ENCODE measurements around the gene GPC5. TPM values are rescaled to one million over a fixed set of nuclear protein-coding genes. Genes with fewer than 3 reads are reported as not detected.
"Not testable (repeated sequence)": the region's sequence is repeated elsewhere in the genome, so short reads cannot be mapped to it uniquely, and the experiment has no call there.

The GPC5 gene
- total and polyA plus RNA-seq, 2 of the 8 experiments (the other 6 are each of a cell fraction or from before 2014, with no cell fraction given) = 0.20 to 0.39 TPM

DNA sequence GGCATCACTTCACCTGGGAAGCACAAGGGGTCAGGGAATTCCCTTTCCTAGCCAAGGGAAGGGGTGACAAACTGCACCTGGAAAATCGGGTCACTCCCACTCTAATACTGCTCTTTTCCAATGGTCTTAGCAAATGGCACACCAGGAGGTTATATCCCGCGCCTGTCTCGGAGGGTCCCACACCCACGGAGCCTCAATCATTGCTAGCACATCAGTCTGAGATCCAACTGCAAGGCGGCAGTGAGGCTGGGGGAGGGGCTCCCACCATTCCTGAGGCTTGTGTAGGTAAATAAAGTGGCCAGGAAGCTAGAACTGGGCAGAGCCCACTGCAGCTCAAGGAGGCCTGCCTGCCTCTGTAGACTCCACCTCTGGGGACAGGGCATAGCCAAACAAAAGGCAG, 1118.5 kb downstream of the GPC5 start:
- not testable (repeated sequence) for H4K5ac ChIP-seq (ENCODE audit: insufficient read length, low read depth, low read length); H2AFZ ChIP-seq (ENCODE audit: low read length)
- CTCF ChIA-PET (ENCODE audit: partially characterized antibody) = interaction anchor here (1.7 kb wide), 1 partner anchor 332 kb away, joined by 4 read pairs; no protein-coding TSS in a partner anchor

DNA sequence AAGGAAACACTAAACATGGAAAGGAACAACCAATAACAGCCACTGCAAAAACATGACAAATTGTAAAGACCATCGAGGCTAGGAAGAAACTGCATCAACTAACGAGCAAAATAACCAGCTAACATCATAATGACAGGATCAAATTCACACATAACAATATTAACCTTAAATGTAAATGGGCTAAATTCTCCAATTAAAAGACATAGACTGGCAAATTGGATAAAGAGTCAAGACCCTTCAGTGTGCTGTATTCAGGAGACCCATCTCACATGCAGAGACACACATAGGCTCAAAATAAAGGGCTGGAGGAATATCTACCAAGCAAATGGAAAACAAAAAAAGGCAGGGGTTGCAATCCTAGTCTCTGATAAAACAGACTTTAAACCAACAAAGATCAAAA, 1120.2 kb downstream of the GPC5 start:
- 95% methylated on average over 2 of the region's 2 CpGs; no CpG with 5 or more reads in 1 of the 2 experiments for WGBS, 2 experiments (ENCODE audit: extremely low coverage in 1 of 2, insufficient coverage in 1 of 2, insufficient read length in 1 of 2, insufficient replicate concordance in 2 of 2, low coverage in 1 of 2, low lambda C conversion rate in 2 of 2, missing lambda C conversion rate in 1 of 2)

More for the DNA sequence above, 1118.5 kb downstream of the GPC5 start:
- H3K4me1 ChIP-seq (replicated peaks in 1 of 4; ENCODE audit: control insufficient read depth in 3 of 4, insufficient read depth in 4 of 4, low read length in 3 of 4); H4K91ac ChIP-seq (replicated peaks; ENCODE audit: insufficient read length, low read length); H4K20me1 ChIP-seq (replicated peaks in 1 of 2; ENCODE audit: control insufficient read depth in 1 of 2, insufficient read depth in 2 of 2, low read length in 2 of 2); H3K23ac ChIP-seq (ENCODE audit: insufficient read length); H2BK5ac ChIP-seq (ENCODE audit: low read depth, low read length); H2AK5ac ChIP-seq (ENCODE audit: low read depth, low read length); H3K79me1 ChIP-seq (ENCODE audit: low read depth, low read length); H2BK12ac ChIP-seq (ENCODE audit: low read depth, low read length); H3K9ac ChIP-seq (replicated peaks in 1 of 4; ENCODE audit: extremely low read depth in 1 of 4, low read depth in 3 of 4, low read length in 3 of 4); H3K4ac ChIP-seq (replicated peaks; ENCODE audit: insufficient read length, low read depth, low read length); H3K23me2 ChIP-seq (ENCODE audit: low read depth, low read length); H2BK15ac ChIP-seq (ENCODE audit: low read length); H3K27ac ChIP-seq (ENCODE audit: low read depth, low read length); H3K36me3 ChIP-seq (ENCODE audit: control insufficient read depth in 2 of 4, insufficient read depth in 4 of 4, low read length in 3 of 4); H3K56ac ChIP-seq (replicated peaks; ENCODE audit: insufficient read length, low read depth, low read length); H3K4me2 ChIP-seq (ENCODE audit: insufficient read depth in 1 of 2, low read depth in 2 of 2, low read length in 2 of 2); H2BK120ac ChIP-seq (replicated peaks; ENCODE audit: low read depth, low read length); H3K18ac ChIP-seq (ENCODE audit: extremely low read depth, low read length); FAIRE-seq; H3K79me2 ChIP-seq (ENCODE audit: control insufficient read depth in 1 of 2, insufficient read depth in 2 of 2, low read length in 2 of 2); H4K8ac ChIP-seq (ENCODE audit: extremely low read depth, insufficient read depth, low read length); H2BK20ac ChIP-seq (ENCODE audit: low read length); H3K27me3 ChIP-seq (replicated peaks in 1 of 4; ENCODE audit: control insufficient read depth in 3 of 4, extremely low read depth in 1 of 4, insufficient read depth in 3 of 4, low read length in 3 of 4); POLR2A ChIA-PET (ENCODE audit: partially characterized antibody); H3K9me3 ChIP-seq (ENCODE audit: insufficient read depth in 2 of 2, low read depth in 1 of 2, low read length in 1 of 2); H3K4me3 ChIP-seq (ENCODE audit: extremely low read depth in 1 of 4, insufficient read depth in 2 of 4, low read depth in 3 of 4, low read length in 4 of 4); H3K14ac ChIP-seq (ENCODE audit: insufficient read length); DNase-seq (ENCODE audit: low read depth in 1 of 2, low spot score in 2 of 2): not testable (repeated sequence)
- WGBS, 2 experiments (ENCODE audit: extremely low coverage in 1 of 2, insufficient coverage in 1 of 2, insufficient read length in 1 of 2, insufficient replicate concordance in 2 of 2, low coverage in 1 of 2, low lambda C conversion rate in 2 of 2, missing lambda C conversion rate in 1 of 2) = 100% methylated on average over 4 of the region's 6 CpGs; no CpG with 5 or more reads in 1 of the 2 experiments

More for the DNA sequence above, 1120.2 kb downstream of the GPC5 start:
- H3K9me3 ChIP-seq (ENCODE audit: insufficient read depth in 2 of 2, low read depth in 1 of 2, low read length in 1 of 2); H2BK12ac ChIP-seq (ENCODE audit: low read depth, low read length); CTCF ChIA-PET (ENCODE audit: partially characterized antibody); H2BK15ac ChIP-seq (ENCODE audit: low read length); H3K79me2 ChIP-seq (ENCODE audit: control insufficient read depth in 1 of 2, insufficient read depth in 2 of 2, low read length in 2 of 2); H3K4ac ChIP-seq (replicated peaks; ENCODE audit: insufficient read length, low read depth, low read length); H3K23me2 ChIP-seq (ENCODE audit: low read depth, low read length); H3K9ac ChIP-seq (replicated peaks in 1 of 4; ENCODE audit: extremely low read depth in 1 of 4, low read depth in 3 of 4, low read length in 3 of 4); H3K36me3 ChIP-seq (ENCODE audit: control insufficient read depth in 2 of 4, insufficient read depth in 4 of 4, low read length in 3 of 4); H2BK120ac ChIP-seq (replicated peaks; ENCODE audit: low read depth, low read length); H3K18ac ChIP-seq (ENCODE audit: extremely low read depth, low read length); FAIRE-seq; H2AFZ ChIP-seq (ENCODE audit: low read length); H3K23ac ChIP-seq (ENCODE audit: insufficient read length); H3K56ac ChIP-seq (replicated peaks; ENCODE audit: insufficient read length, low read depth, low read length); H3K4me2 ChIP-seq (ENCODE audit: insufficient read depth in 1 of 2, low read depth in 2 of 2, low read length in 2 of 2); H4K20me1 ChIP-seq (replicated peaks in 1 of 2; ENCODE audit: control insufficient read depth in 1 of 2, insufficient read depth in 2 of 2, low read length in 2 of 2); H4K8ac ChIP-seq (ENCODE audit: extremely low read depth, insufficient read depth, low read length); H3K14ac ChIP-seq (ENCODE audit: insufficient read length); H2BK20ac ChIP-seq (ENCODE audit: low read length); DNase-seq (ENCODE audit: low read depth in 1 of 2, low spot score in 2 of 2); H2AK5ac ChIP-seq (ENCODE audit: low read depth, low read length); H3K4me1 ChIP-seq (replicated peaks in 1 of 4; ENCODE audit: control insufficient read depth in 3 of 4, insufficient read depth in 4 of 4, low read length in 3 of 4); H4K91ac ChIP-seq (replicated peaks; ENCODE audit: insufficient read length, low read length); H3K79me1 ChIP-seq (ENCODE audit: low read depth, low read length); H4K5ac ChIP-seq (ENCODE audit: insufficient read length, low read depth, low read length); H3K4me3 ChIP-seq (ENCODE audit: extremely low read depth in 1 of 4, insufficient read depth in 2 of 4, low read depth in 3 of 4, low read length in 4 of 4); H3K27me3 ChIP-seq (replicated peaks in 1 of 4; ENCODE audit: control insufficient read depth in 3 of 4, extremely low read depth in 1 of 4, insufficient read depth in 3 of 4, low read length in 3 of 4); H2BK5ac ChIP-seq (ENCODE audit: low read depth, low read length); POLR2A ChIA-PET (ENCODE audit: partially characterized antibody); H3K27ac ChIP-seq (ENCODE audit: low read depth, low read length): not testable (repeated sequence)

Measured in H1 (cell line).